ENCODE measurements around the gene RASA3. TPM values are rescaled to one million over a fixed set of nuclear protein-coding genes. Genes with fewer than 3 reads are reported as not detected.

Gene RASA3
- total and polyA plus RNA-seq, 2 of the 8 experiments (the other 6 are each of a cell fraction or from before 2014, with no cell fraction given), result 7.5 to 21.9 TPM

DNA sequence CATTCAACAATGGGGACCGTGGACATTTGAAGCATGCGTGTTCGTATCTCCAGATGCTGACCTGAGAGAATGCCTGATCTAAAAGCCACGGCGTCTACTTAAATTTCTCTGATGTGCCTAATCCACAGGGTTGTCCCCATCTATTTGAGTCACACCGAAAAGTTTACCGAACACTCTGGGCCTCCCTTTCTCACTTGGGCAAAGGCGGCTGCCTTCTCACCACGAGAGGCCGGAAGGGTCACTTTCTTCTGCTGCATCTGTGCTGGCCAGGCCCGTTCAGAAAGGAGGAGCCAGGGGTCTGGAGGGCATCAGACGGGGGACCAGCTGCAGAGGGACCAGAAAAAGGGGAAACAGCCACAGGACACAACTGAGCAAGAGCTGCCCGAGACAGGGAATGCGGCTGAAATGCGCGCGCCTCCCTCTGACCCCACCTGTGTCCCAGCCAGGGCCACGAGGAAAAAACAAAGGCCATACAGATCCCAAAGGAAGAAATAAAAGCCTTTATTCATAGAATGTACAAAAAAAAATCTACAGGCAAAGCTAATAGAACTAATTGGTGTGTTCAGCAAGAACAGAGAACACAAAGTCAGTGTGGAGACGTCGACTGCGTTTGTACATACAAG is 87.2 kb downstream of the RASA3 start:
- no peak overlapping the region for H2BK20ac ChIP-seq (ENCODE audit: low read length)
- 0 out of 2 replicates have a peak, but pooled peaks cover 2% of the 10 kb centered on the region for H3K79me1 ChIP-seq (ENCODE audit: low read depth, low read length)
- ChIA-PET POLR2A (ENCODE audit: partially characterized antibody) (interaction anchor here (1.3 kb wide), 1 partner anchor 11 kb away, joined by 3 read pairs; no protein-coding TSS in a partner anchor), CTCF (ENCODE audit: partially characterized antibody) (interaction anchor here (0.8 kb wide), 1 partner anchor 63 kb away, joined by 3 read pairs; no protein-coding TSS in a partner anchor)
- no peak overlapping the region for H2BK120ac ChIP-seq (replicated peaks; ENCODE audit: low read depth, low read length)
- WGBS, 2 experiments (ENCODE audit: extremely low coverage in 1 of 2, insufficient coverage in 1 of 2, insufficient read length in 1 of 2, insufficient replicate concordance in 2 of 2, low coverage in 1 of 2, low lambda C conversion rate in 2 of 2, missing lambda C conversion rate in 1 of 2), result 81% methylated on average over 21 of the region's 21 CpGs; no CpG with 5 or more reads in 1 of the 2 experiments
- no peaks in the 10 kb centered on the region for H3K9me3 ChIP-seq (ENCODE audit: insufficient read depth in 2 of 2, low read depth in 1 of 2, low read length in 1 of 2)
- H3K18ac ChIP-seq (ENCODE audit: extremely low read depth, low read length), result no peak overlapping the region; the same call in 1 of the 2 replicates
- no peak overlapping the region for H3K23ac ChIP-seq (ENCODE audit: insufficient read length)
- no peak overlapping the region for H2BK15ac ChIP-seq (ENCODE audit: low read length)
- H3K79me2 ChIP-seq (ENCODE audit: control insufficient read depth in 1 of 2, insufficient read depth in 2 of 2, low read length in 2 of 2), result no peaks in the 10 kb centered on the region
- H3K14ac ChIP-seq (ENCODE audit: insufficient read length), result no peak overlapping the region
- no peak overlapping the region for H3K4ac ChIP-seq (replicated peaks; ENCODE audit: insufficient read length, low read depth, low read length)
- H3K4me3 ChIP-seq (ENCODE audit: extremely low read depth in 1 of 4, insufficient read depth in 2 of 4, low read depth in 3 of 4, low read length in 4 of 4), result no peak overlapping the region
- H3K27me3 ChIP-seq (replicated peaks in 1 of 4; ENCODE audit: control insufficient read depth in 3 of 4, extremely low read depth in 1 of 4, insufficient read depth in 3 of 4, low read length in 3 of 4), result no peaks in the 10 kb centered on the region
- no peaks in the 10 kb centered on the region for H3K23me2 ChIP-seq (ENCODE audit: low read depth, low read length)
- peaks cover 0 to 5% of the 10 kb centered on the region in 2 experiments for H4K20me1 ChIP-seq (replicated peaks in 1 of 2; ENCODE audit: control insufficient read depth in 1 of 2, insufficient read depth in 2 of 2, low read length in 2 of 2)
- no peak overlapping the region for H2BK5ac ChIP-seq (ENCODE audit: low read depth, low read length)
- FAIRE-seq, result no peak
- DNase-seq (ENCODE audit: low read depth in 1 of 2, low spot score in 2 of 2), result no peak
- H2AFZ ChIP-seq (ENCODE audit: low read length), result no peak overlapping the region
- H3K4me2 ChIP-seq (ENCODE audit: insufficient read depth in 1 of 2, low read depth in 2 of 2, low read length in 2 of 2), result no peak overlapping the region
- no peak overlapping the region for H4K5ac ChIP-seq (ENCODE audit: insufficient read length, low read depth, low read length)
- no peak overlapping the region for H4K91ac ChIP-seq (replicated peaks; ENCODE audit: insufficient read length, low read length)
- H3K36me3 ChIP-seq (ENCODE audit: control insufficient read depth in 2 of 4, insufficient read depth in 4 of 4, low read length in 3 of 4), result no peaks in the 10 kb centered on the region
- no peak overlapping the region for H3K9ac ChIP-seq (replicated peaks in 1 of 4; ENCODE audit: extremely low read depth in 1 of 4, low read depth in 3 of 4, low read length in 3 of 4)
- H4K8ac ChIP-seq (ENCODE audit: extremely low read depth, insufficient read depth, low read length), result no peak overlapping the region
- H2AK5ac ChIP-seq (ENCODE audit: low read depth, low read length), result no peak overlapping the region
- no peaks in the 10 kb centered on the region; a peak in 1 of 7 replicates for H3K4me1 ChIP-seq (replicated peaks in 1 of 4; ENCODE audit: control insufficient read depth in 3 of 4, insufficient read depth in 4 of 4, low read length in 3 of 4)
- H3K27ac ChIP-seq (ENCODE audit: low read depth, low read length), result no peak overlapping the region
- H2BK12ac ChIP-seq (ENCODE audit: low read depth, low read length), result no peak overlapping the region
- no peak overlapping the region for H3K56ac ChIP-seq (replicated peaks; ENCODE audit: insufficient read length, low read depth, low read length)
- no peak for TF ChIP-seq CHD1 (IDR thresholded peaks at IDR 0.05; ENCODE audit: low read depth, low read length)
- no peak for TF ChIP-seq JUND (IDR thresholded peaks at IDR 0.05; ENCODE audit: low read length)
- TF ChIP-seq POLR2AphosphoS5 (IDR thresholded peaks at IDR 0.05; ENCODE audit: low read depth, low read length), result no peak
- TF ChIP-seq SAP30 (IDR thresholded peaks at IDR 0.05; ENCODE audit: insufficient read depth, insufficient replicate concordance, low read length), result no peak
- TF ChIP-seq RBBP5 (IDR thresholded peaks at IDR 0.05; ENCODE audit: borderline replicate concordance, low read depth, low read length), result no peak
- TF ChIP-seq BACH1 (IDR thresholded peaks at IDR 0.05; ENCODE audit: low read length), result no peak
- no peak for TF ChIP-seq SP1 (IDR thresholded peaks at IDR 0.05; ENCODE audit: low read depth, low read length)
- TF ChIP-seq ZNF274 (IDR thresholded peaks at IDR 0.05; ENCODE audit: borderline replicate concordance, extremely low read depth, low read length), result no peak
- no peak for TF ChIP-seq RFX5 (IDR thresholded peaks at IDR 0.05; ENCODE audit: borderline replicate concordance, low read depth, low read length)
- no peak for TF ChIP-seq EGR1 (IDR thresholded peaks at IDR 0.05; ENCODE audit: borderline replicate concordance, low read depth, low read length)
- TF ChIP-seq KDM4A (IDR thresholded peaks at IDR 0.05; ENCODE audit: low read depth, low read length, severe bottlenecking), result no peak
- TF ChIP-seq TAF1 (IDR thresholded peaks at IDR 0.05; ENCODE audit: low read depth, low read length), result no peak
- TF ChIP-seq KDM1A (IDR thresholded peaks at IDR 0.05; ENCODE audit: borderline replicate concordance, low read length), result no peak
